ENCODE data around the gene KCTD15.

Gene KCTD15

GRCh38 chr19:33859016-33859415 is 62.3 kb downstream of the KCTD15 start:
- no peak for DNase-seq (ENCODE audit: low read depth)

- DNase-seq (ENCODE audit: low read depth) = no peak
Observed at GRCh38 chr19:33860312-33861090, 63.8 kb downstream of the KCTD15 start.

GRCh38 chr19:33861950-33862349 is 65.3 kb downstream of the KCTD15 start:
- no peak for DNase-seq (ENCODE audit: low read depth)

DNA sequence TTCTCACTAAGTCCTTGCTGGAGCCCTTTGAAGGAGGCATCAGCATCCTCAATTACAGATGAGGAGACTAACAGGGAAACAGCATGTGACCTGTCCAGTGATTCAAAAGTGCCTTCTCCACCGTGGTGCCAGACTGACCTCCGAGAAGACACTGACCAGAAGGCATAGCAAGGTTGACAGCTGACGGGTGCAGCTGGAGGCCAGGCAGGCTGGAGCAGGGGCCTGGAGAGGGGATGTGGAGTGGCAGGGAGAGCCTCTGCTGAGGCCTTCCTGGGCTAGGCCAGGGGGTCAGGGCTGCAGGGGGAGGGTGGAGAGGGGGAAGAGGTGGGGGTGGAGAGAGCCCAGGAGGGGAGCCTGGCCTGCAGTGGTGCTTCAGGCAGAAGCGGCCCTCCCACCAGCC is 66.3 kb downstream of the KCTD15 start:
- no peak for DNase-seq (ENCODE audit: low read depth)

GRCh38 chr19:33863436-33863835 is 66.8 kb downstream of the KCTD15 start:
- no peak for DNase-seq (ENCODE audit: low read depth)

- no peak for DNase-seq (ENCODE audit: low read depth)
Observed at GRCh38 chr19:33864311-33864850, 67.7 kb downstream of the KCTD15 start.

DNA sequence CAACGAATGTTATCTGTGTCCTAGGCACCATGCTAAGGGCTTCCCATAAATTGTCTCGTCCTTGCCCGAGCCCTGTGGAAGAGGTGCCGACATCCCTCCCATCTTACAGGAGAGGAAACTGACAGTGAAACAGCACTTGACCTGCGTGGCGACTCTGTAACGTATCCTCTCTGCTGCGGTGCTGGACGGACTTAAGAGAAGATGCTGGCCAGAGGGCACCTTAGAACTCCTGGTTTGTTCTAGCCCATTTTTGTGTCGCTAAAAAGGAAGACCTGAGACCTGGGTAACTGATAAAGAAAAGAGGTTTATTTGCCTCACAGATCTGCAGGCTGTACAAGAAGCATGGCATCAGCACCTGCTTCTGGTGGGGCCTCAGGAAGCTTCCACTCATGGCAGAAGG is 68.6 kb downstream of the KCTD15 start:
- no peak for DNase-seq (ENCODE audit: low read depth)
